HG03575 (cell line): Measurements from ENCODE around the gene GMPR.
"Not testable (repeated sequence)": the region's sequence is repeated elsewhere in the genome, so short reads cannot be mapped to it uniquely, and the experiment has no call there.

ENCODE experiments used
- ATAC-seq: cut with Tn5 transposase; IDR thresholded peaks from one replicate; pipeline ENCODE4 v1.9.1; 2021; ENCODE audit not compliant: unreplicated experiment, insufficient number of reproducible peaks, low FRiP score; ENCODE audit errors: extremely low read depth

Gene GMPR

DNA sequence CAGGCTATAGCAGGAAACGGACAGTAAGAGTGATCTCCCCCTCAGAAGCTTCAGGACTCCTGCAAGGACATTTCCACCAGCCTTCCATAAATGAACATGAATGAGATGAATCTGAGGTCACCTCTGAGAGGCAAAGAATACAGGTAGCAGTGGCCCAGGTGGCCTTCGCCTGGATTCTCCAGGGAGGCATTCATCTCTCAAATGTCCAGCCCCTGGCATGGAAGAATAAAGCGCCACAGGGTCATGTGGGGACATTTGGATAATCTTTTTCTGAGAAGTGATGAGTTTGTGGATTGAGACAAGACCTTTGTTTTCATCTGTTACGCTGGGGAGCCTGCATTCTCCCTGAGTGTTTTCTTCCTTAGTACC, 2.9 kb downstream of the GMPR start:
- no peak for ATAC-seq

DNA sequence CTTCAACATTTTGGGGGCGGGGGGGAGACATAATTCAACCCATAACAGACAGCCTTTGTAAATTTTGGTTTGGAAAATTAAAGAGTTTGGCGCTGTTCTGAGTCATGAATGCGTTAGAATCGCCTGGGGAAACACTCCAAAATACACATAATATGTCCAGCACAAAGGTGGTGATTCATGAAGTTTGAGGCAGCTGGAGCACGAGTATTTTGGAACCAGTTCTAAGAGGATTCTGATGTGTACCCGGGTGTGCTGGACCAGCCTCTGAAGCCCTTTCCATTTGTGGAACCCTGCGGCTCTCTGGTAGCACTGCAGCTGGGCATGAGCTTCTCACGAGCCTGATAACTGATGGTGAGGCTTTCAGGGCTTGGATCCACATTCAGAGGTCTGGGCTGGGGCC, 4.7 kb downstream of the GMPR start:
- no peak for ATAC-seq

DNA sequence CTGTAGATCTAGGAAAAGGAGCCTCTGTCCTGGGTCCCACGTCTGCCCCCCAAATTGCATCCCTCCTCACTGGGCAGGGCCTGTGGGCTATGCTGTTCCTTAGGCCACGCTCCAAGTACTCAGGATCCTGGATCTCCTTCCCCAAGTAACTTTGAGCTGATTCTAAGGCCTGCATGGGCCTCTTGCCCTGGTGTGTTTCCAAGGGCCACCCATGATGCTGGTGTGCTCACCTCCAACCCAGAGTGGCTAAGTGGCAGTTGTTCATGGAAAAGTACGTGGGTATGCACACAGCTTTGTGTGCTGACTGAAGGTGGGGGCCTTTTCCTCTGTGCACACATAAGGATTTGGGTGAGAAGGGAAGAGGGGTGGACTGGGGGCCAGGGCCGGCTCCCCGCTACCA, 5.3 kb downstream of the GMPR start:
- ATAC-seq, result no peak

DNA sequence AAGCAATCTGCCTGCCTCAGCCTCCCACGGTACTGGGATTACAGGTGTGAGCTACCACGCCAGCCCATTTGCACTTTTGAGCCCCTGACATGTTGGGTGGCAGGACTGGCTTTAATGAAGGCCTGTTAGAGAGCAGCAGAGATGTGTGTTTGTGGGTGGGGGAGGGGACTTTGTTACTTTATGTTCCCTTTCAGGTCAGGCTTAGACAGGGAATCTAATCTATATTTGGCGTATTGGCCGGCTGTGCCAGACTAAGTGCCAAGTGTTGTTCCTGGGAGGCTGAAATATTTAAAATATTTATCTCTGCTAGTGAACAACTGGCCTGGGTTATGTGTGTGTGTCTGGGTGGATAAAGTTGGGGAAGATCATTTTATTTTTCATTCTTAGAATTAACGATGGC, 6.1 kb downstream of the GMPR start:
- ATAC-seq, result no peak

DNA sequence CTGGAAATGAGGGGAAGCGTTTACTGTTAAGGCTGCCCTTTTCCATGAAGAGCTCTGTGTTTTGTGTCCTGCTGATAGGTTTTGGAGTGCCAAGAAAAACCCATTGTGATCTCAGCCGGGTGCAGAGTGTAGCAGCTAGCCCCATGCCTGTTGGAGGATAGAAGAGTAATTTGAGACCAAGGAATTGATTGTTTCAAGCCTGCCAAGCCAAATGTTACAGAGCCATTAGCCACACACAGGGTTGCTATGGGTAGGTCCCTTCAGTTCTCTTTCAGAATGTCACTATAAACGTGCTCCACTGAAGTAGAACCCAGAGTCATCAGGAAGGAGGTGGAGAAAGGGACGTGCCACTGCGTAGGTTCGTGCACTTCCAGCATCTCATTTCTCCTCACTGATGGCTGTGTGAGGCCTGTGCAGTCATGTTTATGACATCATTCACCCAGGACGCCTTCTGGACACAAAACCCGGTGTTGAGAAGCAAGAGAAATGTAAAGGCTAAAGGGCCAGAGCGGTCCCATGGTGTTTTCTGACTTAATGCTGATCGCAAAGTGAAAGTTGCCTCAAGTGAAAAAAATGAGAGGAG, 6.6 kb downstream of the GMPR start:
- no peak for ATAC-seq

DNA sequence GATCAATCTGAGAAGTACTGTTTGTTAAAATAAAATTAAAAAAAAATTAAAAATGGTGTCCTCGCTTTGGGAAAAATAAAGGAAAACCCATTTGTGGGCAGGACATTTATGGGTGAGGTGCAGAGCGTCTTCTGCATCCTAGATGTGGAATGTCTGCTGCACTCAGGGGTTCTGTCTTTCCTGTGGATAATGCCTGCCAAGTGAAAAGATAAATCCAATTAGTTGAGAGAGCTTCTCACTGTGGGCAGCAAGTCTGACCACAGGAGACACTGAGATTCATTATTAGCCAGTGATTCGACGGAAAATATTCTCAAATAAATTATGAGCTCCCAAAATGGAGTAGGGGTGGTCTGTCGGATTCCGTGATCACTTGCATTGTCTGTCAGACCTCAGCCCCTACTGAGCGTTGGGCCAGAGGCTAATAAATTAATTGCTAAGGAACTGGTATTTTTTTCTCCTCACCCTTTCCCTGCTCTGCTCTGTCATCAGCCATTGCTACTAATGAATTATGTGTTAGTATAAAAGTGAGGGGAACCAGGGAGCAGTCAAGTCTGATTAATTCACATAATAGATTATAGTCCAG, 10.0 kb downstream of the GMPR start:
- no peak for ATAC-seq

DNA sequence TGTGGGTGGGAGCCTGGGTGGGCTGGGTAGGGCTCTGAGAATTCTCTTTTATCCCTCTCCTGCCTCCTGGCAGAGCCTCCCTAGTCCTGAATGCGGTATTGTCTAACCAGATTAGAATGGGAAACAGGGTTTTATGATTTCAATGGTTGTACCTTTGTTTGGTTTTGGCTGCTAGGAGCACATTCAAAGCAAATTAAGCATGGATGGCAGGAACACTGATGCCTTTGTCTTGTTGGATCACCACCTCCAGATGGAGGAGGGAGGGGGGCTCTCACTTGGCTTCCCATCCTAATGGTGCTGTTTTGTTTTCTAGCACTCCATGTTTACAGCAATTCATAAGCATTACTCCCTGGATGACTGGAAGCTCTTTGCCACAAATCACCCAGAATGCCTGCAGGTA, 11.6 kb downstream of the GMPR start:
- ATAC-seq, result no peak

DNA sequence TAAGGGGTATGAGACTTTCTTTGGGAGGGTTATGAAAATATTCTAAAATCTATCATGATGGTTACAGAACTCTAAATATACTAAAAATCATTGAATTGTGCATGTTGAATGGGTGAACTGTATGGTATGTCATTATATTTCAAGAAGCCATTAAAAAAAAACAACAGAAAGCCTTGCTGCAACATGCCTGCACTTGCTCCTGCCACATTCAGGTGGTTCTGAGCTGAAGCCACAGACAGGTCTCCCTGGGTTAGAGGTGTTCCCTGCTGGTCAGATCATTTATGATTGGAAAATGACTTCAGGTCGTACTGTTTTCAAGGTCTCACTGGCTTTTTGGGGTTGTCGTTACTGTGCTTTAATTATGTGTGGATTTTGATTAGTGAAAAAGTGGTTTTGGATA, 13.3 kb downstream of the GMPR start:
- ATAC-seq, result no peak

DNA sequence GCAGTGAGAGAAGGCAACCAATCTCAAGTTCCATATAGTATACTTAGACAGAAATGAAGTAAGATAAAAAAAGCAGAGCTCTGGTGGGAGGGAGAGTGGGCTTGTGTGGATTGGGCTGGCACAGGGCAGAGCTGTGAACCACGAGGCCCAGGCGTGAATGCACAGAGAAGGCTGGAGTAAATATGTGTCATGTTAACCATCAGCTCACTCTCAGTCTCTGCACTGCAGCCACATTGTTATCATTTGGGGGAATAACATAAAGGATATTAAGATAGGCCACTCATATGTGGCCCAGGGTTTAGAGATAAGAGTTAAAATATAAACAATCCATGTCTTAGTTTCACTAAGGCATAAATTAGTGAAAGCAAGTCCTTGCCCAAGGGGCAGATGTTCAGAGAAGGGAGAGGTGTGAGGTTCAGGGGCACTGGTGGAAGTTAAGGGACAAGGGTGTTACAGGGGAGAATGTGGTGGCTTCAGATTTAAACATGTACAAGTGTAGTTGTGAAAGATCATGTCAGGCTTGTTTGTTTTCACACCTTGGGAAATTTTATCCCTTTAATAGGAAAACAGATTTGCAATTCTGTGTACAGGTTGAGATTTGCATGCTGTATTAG, 14.4 kb downstream of the GMPR start:
- ATAC-seq, result no peak

DNA sequence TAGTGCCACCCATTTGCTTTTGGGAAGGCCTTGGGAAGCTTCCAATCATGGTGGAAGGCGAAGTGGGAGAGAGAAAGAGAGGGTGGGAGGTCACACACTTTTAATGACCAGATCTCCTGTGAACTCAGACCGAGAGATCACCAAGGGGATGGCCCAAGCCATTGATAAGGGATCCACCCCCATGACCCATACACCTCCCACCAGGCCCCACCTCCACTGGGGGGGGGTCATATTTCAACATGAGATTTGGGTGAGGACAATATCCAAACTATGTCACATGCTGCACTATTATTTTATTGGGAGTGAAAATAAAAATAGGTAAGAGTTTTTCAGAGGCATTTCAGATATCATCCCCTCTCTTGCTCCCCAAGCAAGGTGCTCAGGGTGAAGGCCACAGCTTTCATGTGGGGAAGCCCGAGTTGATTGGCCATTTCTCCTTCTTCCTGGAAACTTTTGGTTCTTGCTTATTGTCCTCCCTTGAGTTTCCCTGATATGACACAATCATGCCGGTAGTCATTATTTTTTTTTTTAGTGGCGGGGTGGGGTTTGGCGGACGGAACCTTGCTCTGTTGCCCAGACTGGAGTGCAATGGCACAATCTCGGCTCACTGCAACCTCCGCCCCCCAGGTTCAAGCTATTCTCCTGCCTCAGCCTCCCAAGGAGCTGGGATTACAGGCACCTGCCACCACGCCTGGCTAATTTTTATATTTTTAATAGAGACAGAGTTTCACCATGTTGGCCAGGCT, 15.2 kb downstream of the GMPR start:
- no peak for ATAC-seq

DNA sequence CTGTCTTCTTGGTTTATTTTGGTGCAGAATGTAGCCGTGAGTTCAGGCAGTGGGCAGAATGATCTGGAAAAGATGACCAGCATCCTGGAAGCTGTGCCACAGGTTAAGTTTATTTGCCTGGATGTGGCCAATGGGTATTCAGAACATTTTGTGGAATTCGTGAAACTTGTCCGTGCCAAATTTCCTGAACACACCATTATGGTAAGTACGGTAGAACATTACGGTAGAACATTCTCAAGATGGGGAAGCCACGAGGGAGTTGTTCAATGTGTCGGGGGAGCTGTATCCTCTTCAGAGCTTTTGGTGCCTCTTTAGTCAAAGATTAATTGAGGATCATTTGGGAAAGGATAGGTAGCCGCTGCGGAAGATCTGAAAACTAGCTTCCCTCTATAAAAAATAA, 16.1 kb downstream of the GMPR start:
- ATAC-seq, result no peak

DNA sequence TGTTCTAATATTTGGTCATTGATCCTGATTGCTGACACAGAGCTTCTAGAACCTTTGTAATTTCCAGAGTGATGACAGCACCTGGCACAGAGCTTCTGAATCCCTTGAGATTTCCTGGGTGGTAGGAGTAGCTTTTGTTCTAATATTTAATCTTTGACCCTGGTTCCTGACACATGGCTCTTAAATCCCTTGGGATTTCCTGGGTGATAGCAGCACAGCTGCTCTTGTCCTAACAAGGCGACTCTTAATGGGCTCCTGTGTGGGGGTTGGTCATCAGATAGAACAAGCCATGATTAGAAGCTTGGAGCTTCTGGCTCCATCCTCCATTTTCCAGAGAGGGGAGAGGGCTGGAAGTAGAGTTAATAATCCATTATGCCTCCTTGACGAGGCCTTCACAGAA, 18.4 kb downstream of the GMPR start:
- ATAC-seq, result no peak

DNA sequence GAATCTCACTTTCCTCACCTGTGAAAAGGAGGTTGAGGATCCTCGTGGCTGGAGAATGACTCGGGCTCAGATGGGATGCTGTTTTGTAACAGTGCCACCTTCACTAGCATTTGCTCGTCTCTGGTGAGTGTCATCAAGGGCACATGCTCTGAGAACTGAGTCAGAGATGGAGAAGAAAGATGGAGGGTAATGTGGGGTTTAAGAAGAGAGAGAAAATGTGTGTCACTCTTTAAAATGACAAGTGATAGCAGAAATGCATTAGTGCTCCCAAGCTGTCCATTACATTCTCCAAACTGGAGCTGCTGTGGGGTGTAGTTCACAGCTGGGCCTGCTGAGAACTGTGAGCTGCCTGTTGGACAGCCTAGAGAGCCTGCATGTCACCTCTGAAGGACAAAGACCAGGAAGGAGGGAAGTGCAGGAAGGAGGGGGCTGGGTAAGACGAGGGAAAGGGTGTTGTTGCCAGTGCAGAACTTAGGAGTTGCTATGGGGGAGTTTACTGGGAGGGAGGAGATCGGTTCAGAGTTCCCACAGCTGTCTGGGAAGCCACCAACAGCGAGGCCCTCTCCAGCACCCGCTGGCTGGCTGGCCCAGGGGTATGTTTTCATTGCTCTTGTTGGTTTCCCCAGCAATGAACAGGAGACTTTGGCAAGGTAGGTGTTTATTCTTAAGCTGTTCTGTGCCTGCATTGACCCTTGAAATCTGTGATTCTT, 19.8 kb downstream of the GMPR start:
- no peak for ATAC-seq

DNA sequence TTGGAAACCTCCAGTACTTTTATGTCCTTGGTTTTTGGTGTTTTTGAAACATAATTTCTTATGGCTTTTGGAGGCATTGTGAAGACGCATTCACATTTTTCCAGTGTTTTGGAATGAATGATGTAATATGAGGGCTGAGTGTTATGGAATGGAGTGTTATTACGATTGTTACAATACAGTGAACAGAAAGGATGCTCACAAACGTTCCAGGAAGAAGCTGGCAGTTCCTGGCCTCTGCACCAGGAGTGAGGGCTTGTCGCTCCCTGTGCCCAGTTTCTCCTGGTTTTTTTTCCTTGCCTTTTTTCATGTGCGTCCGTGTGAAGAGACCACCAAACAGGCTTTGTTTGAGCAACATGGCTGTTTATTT, 20.3 kb downstream of the GMPR start:
- ATAC-seq, result no peak

DNA sequence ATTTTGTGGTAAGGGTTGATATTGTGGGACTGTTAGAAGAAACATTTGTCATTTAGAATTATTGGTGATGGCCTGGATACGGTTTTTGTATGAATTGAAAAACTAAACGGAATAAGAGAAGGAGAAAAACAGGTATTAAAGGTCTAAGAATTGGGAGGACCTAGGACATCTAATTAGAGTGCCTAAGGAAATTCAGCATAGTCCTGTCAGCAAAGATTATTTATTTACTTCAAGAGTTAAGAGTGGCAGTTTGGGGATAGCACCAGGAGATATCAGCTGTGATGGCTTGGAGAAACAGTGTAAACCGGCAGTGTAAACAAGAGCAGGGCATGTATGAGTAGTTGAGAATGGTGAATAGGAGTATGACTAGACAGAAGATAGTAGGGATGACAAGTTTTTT, 21.2 kb downstream of the GMPR start:
- not testable (repeated sequence) for ATAC-seq

DNA sequence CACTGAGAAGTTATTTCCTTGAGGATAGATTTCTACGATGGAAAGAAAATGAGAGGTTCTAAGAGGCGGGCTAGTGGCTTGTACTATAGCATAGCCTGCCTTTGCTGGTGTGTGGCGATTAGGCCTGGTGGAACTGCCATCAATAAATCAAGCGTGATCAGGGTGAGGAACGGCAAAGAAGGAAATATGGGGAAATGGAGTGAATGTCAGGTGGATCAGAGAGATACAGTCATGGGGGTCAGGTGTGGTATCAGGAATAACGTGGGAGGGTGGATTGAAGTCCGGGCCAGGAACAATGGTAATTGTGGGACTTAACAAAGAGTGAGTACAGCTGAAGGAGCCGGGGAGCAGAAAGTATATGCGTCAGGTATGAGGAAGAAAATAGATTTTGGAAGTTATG, 22.2 kb downstream of the GMPR start:
- ATAC-seq, result not testable (repeated sequence)

DNA sequence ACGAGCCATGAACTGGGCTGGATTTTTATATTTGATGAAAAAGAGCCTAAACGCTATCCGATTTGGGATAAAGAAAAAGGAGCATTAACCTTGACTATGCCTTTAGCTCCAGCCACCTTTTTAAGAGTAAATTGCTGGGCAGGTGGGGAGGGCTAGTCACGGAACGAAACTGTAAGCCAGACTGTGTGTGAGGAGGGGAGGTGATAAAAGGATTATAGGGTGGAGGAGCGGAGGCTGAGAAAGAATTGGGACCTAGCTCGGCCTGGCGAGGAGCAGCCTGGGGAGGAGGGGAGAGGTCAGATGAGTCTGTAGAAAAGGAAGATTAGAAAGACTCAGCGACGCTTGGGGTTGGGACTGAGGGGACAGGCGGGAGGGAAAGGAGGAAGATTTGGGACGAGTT, 24.4 kb downstream of the GMPR start:
- ATAC-seq, result not testable (repeated sequence)

DNA sequence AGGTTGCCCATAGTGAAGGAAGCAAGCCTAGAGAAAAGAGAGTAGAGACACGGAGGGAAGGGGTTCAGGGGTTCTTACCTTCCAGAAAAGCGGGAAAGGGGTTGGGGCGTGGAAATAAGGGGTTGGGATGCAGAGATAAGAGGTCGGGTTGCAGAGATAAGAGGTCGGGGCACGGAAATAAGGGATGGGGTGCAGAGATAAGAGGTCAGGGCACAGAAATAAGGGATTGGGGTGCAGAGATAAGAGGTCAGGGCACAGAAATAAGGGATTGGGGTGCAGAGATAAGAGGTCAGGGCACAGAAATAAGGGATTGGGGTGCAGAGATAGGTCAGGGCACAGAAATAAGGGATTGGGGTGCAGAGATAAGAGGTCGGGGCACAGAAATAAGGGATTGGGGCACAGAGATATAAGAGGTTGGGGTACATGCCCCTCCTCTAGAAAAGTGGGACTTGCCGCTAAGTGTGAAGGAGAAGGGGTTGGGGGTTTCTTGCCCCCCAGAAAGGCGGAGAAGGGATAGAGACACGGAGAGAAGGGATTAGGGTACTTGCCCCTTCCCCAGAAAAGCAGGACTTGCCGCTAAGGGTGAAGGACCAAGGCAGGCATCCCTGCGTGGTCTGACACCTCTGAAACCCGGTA, 25.2 kb downstream of the GMPR start:
- ATAC-seq, result not testable (repeated sequence)

DNA sequence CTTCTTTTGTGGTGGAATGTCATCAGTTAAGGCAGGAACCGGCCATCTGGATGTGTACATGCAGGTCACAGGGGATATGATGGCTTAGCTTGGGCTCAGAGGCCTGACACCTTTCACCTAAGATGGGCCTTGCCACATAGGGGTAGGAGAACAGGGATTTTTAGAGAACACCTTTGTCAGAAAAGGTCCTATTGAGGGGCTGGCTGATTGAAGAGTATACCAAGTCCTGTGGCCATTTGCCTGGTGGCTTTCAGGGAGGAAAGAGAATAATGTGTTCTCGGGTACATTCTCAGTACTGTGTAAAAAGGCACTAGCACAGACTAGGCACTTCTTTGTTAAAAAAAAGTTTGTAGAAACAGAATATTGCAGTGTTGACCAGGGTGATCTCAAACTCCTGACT, 26.4 kb downstream of the GMPR start:
- ATAC-seq, result no peak
